IMR-90 (cell line): ENCODE data around the gene KCNQ5.

Experiments used
- BHLHE40 ChIP-seq: fragments of 150-350 bp; IDR thresholded peaks from 2 replicates; pipeline ENCODE4 v1.6.1; 2016; ENCODE audit warnings: mild to moderate bottlenecking, low read depth, low read length
- CEBPB ChIP-seq: IDR thresholded peaks from 2 replicates; pipeline ENCODE4 v1.6.1; 2012; ENCODE audit warnings: low read depth, low read length, improper control_type of control experiment
- MAFK ChIP-seq: IDR thresholded peaks from 2 replicates; pipeline ENCODE4 v1.6.1; 2012; ENCODE audit warnings: low read depth, low read length, improper control_type of control experiment
- MAZ ChIP-seq: IDR thresholded peaks from 2 replicates; pipeline ENCODE4 v1.6.1; 2012; ENCODE audit warnings: low read depth, mild to moderate bottlenecking, low read length, improper control_type of control experiment, moderate library complexity, borderline replicate concordance
- MXI1 ChIP-seq: IDR thresholded peaks from 2 replicates; pipeline ENCODE4 v1.6.1; 2012; ENCODE audit warnings: low read depth, mild to moderate bottlenecking, low read length, moderate library complexity, borderline replicate concordance
- NFE2L2 ChIP-seq: fragments of 150-350 bp; IDR thresholded peaks from 2 replicates; pipeline ENCODE4 v1.6.1; 2016; ENCODE audit warnings: low read depth, mild to moderate bottlenecking, low read length
- POLR2A ChIP-seq: IDR thresholded peaks from 2 replicates; pipeline ENCODE4 v1.6.1; 2012; ENCODE audit warnings: mild to moderate bottlenecking, low read depth, low read length
- RCOR1 ChIP-seq: IDR thresholded peaks from 2 replicates; pipeline ENCODE4 v1.6.1; 2012; ENCODE audit warnings: mild to moderate bottlenecking, low read length, improper control_type of control experiment; ENCODE audit not compliant: insufficient replicate concordance
- RFX5 ChIP-seq: IDR thresholded peaks from 2 replicates; pipeline ENCODE4 v1.8.0; 2012; ENCODE audit warnings: low read depth, mild to moderate bottlenecking, low read length, moderate library complexity
- SMC3 ChIP-seq: fragments of 150-350 bp; IDR thresholded peaks from 2 replicates; pipeline ENCODE4 v1.6.1; 2016; ENCODE audit warnings: low read depth, mild to moderate bottlenecking, antibody characterized with exemption, low read length, moderate library complexity
- TF ChIP-seq, protein P1 (sequence below): conservative IDR thresholded peaks from 2 replicates; pipeline ENCODE4 v1.5.1; 2012; ENCODE audit warnings: mild to moderate bottlenecking, low read depth, low read length, improper control_type of control experiment
- TF ChIP-seq, protein P2 (sequence below): fragments of 150-350 bp; IDR thresholded peaks from 2 replicates; pipeline ENCODE4 v1.6.1; 2016; ENCODE audit warnings: low read depth, mild to moderate bottlenecking, low read length, moderate library complexity, borderline replicate concordance
- TF ChIP-seq, protein P3 (sequence below): fragments of 150-350 bp; IDR thresholded peaks from 2 replicates; pipeline ENCODE4 v1.6.1; 2017; ENCODE audit warnings: mild to moderate bottlenecking, antibody characterized with exemption, low read length, low read depth

DNA sequence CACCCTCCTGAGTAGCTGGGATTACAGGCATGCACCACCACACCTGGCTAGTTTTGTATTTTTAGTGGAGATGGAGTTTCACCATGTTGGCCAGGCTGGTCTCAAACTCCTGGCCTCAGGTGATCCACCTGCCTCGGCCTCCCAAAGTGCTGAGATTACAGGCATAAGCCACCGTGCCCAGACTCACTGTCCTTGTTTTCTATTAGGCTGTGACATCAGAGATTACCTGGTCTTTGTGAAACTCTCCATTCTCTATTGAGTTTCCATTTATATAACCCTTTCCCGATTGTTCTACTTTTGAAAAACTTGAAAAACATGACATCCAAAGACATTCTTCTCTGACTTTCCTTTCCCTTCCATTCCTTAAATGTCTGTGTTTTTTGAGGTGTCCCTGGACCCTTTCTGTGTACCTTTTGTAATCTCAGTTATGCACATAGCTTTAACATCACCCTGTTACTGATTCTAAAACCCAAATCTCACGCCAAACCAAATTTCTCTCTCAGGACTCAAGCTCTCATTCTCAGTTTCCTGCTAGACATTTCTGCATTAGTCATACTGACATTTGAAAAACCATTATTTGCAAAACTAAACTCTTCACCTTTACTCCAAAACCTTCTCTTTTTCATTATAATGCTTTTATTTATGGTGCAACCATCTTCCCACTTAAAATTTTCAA lies 466.4 kb downstream of the KCNQ5 start:
- TF ChIP-seq, protein P1, sequence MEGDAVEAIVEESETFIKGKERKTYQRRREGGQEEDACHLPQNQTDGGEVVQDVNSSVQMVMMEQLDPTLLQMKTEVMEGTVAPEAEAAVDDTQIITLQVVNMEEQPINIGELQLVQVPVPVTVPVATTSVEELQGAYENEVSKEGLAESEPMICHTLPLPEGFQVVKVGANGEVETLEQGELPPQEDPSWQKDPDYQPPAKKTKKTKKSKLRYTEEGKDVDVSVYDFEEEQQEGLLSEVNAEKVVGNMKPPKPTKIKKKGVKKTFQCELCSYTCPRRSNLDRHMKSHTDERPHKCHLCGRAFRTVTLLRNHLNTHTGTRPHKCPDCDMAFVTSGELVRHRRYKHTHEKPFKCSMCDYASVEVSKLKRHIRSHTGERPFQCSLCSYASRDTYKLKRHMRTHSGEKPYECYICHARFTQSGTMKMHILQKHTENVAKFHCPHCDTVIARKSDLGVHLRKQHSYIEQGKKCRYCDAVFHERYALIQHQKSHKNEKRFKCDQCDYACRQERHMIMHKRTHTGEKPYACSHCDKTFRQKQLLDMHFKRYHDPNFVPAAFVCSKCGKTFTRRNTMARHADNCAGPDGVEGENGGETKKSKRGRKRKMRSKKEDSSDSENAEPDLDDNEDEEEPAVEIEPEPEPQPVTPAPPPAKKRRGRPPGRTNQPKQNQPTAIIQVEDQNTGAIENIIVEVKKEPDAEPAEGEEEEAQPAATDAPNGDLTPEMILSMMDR, result no peak
- TF ChIP-seq POLR2A (no peak), MXI1 (no peak), SMC3 (no peak), RFX5 (no peak), RCOR1 (no peak), MAZ (no peak), CEBPB (no peak), BHLHE40 (no peak), MAFK (no peak), NFE2L2 (no peak)
- TF ChIP-seq, protein P2, sequence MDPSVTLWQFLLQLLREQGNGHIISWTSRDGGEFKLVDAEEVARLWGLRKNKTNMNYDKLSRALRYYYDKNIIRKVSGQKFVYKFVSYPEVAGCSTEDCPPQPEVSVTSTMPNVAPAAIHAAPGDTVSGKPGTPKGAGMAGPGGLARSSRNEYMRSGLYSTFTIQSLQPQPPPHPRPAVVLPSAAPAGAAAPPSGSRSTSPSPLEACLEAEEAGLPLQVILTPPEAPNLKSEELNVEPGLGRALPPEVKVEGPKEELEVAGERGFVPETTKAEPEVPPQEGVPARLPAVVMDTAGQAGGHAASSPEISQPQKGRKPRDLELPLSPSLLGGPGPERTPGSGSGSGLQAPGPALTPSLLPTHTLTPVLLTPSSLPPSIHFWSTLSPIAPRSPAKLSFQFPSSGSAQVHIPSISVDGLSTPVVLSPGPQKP, result no peak
- TF ChIP-seq, protein P3, sequence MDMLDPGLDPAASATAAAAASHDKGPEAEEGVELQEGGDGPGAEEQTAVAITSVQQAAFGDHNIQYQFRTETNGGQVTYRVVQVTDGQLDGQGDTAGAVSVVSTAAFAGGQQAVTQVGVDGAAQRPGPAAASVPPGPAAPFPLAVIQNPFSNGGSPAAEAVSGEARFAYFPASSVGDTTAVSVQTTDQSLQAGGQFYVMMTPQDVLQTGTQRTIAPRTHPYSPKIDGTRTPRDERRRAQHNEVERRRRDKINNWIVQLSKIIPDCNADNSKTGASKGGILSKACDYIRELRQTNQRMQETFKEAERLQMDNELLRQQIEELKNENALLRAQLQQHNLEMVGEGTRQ, result no peak
